ENCODE measurements around the gene PLA2G4E.

- no peak for TF ChIP-seq POLR2A (IDR thresholded peaks at IDR 0.05; ENCODE audit: low read depth, low read length)
- TF ChIP-seq POLR2AphosphoS5 (IDR thresholded peaks at IDR 0.05; ENCODE audit: low read depth, low read length), result 0 out of 2 replicates have a peak, but pooled peaks have one; percentile 19
- no peak for TF ChIP-seq TAF1 (IDR thresholded peaks at IDR 0.05; ENCODE audit: low read depth, low read length)
- no peak for TF ChIP-seq SPI1 (IDR thresholded peaks at IDR 0.05; ENCODE audit: low read depth, low read length)
Measured at GRCh38 chr15:41950489-41950888, 70.4 kb downstream of the PLA2G4E start.
